Fibroblast of lung (primary cell): ENCODE data around the gene SGO2. TPM values are rescaled to one million over a fixed set of nuclear protein-coding genes. Genes with fewer than 3 reads are reported as not detected.

Source experiments
- DNase-seq, 2 donors: peaks; one replicate each; pipeline versions ENCODE4 v3.0.0 to v3.0.0-alpha.2; 2010; ENCODE audit warnings: low read depth in 2 of 2
- H2AFZ ChIP-seq: 2 replicates; pipeline ENCODE4 v1.5.1; 2012; ENCODE audit warnings: low read length, control low read depth, inconsistent platforms
- H3K27ac ChIP-seq: 2 replicates; pipeline ENCODE4 v1.5.1; 2011; ENCODE audit warnings: low read length, control low read depth; ENCODE audit not compliant: insufficient read depth
- H3K27me3 ChIP-seq: 2 replicates; pipeline ENCODE4 v1.5.1; 2011; ENCODE audit warnings: mild to moderate bottlenecking, low read length; ENCODE audit not compliant: control insufficient read depth, insufficient read depth
- H3K36me3 ChIP-seq: 2 replicates; pipeline ENCODE4 v1.5.1; 2011; ENCODE audit warnings: low read length; ENCODE audit not compliant: control insufficient read depth, insufficient read depth
- H3K4me1 ChIP-seq: 2 replicates; pipeline ENCODE4 v1.5.1; 2011; ENCODE audit warnings: low read length; ENCODE audit not compliant: control insufficient read depth, insufficient read depth; ENCODE audit errors: extremely low read depth
- H3K4me2 ChIP-seq: 2 replicates; pipeline ENCODE4 v1.5.1; 2011; ENCODE audit warnings: low read length, control low read depth; ENCODE audit not compliant: insufficient read depth; ENCODE audit errors: extremely low read depth
- H3K4me3 ChIP-seq, 4 experiments: fragments of 200-600 bp in 1 of 4; sonication (generic) in 1 of 4; replicated peaks in 1 of 4; 2 replicates each; pipeline ENCODE4 v1.5.1; 2011 to 2016; ENCODE audit warnings: low read length in 4 of 4, low read depth in 3 of 4, mild to moderate bottlenecking in 3 of 4, control low read depth in 2 of 4, inconsistent platforms in 1 of 4, mixed read lengths in 1 of 4; ENCODE audit not compliant: insufficient read depth in 1 of 4; ENCODE audit errors: control extremely low read depth in 1 of 4
- H3K79me2 ChIP-seq: 2 replicates; pipeline ENCODE4 v1.5.1; 2012; ENCODE audit warnings: mild to moderate bottlenecking, low read length, inconsistent platforms; ENCODE audit not compliant: control insufficient read depth, insufficient read depth
- H3K9ac ChIP-seq: 2 replicates; pipeline ENCODE4 v1.5.1; 2011; ENCODE audit warnings: mild to moderate bottlenecking, low read length, control low read depth; ENCODE audit not compliant: insufficient read depth
- H3K9me3 ChIP-seq: 2 replicates; pipeline ENCODE4 v1.5.1; 2012; ENCODE audit warnings: low read depth, low read length; ENCODE audit not compliant: control insufficient read depth, insufficient read depth
- H4K20me1 ChIP-seq: 2 replicates; pipeline ENCODE4 v1.5.1; 2011; ENCODE audit warnings: low read length; ENCODE audit not compliant: control insufficient read depth, insufficient read depth; ENCODE audit errors: extremely low read depth
- EZH2 ChIP-seq: IDR thresholded peaks from 2 replicates; pipeline ENCODE4 v1.5.1; 2012; ENCODE audit warnings: low read length, control low read depth, mild to moderate bottlenecking; ENCODE audit errors: missing control alignments
- polyA plus RNA-seq, 2 donors: library from polyadenylated mRNA; depleted of rRNA in 1 of 2; stranded (reverse) in 1 of 2; unstranded in 1 of 2; fragments of >200 nt; gene quantifications; 2 replicates each; pipeline ENCODE4 v1.2.1, GENCODE V29; 2011 to 2012; ENCODE audit warnings: missing spikeins in 1 of 2
- total RNA-seq: library from RNA; depleted of rRNA; stranded (reverse); fragments of >200 nt; gene quantifications from 2 replicates; pipeline ENCODE4 v1.2.1, GENCODE V29; 2014
- TF ChIP-seq, protein P1 (sequence below), 2 donors: IDR thresholded peaks in 1 of 2; conservative IDR thresholded peaks in 1 of 2; 1 replicate in 1 of 2; 2 replicates in 1 of 2; pipeline ENCODE4 v1.5.1; 2011 to 2012; ENCODE audit warnings: low read length in 2 of 2, control low read depth in 1 of 2, inconsistent platforms in 1 of 2, low read depth in 1 of 2, mild to moderate bottlenecking in 1 of 2

Gene SGO2
- total and polyA plus RNA-seq, 2 donors (not counting 1 experiment from before 2014, with no cell fraction given) = 5.4 to 6.9 TPM

DNA sequence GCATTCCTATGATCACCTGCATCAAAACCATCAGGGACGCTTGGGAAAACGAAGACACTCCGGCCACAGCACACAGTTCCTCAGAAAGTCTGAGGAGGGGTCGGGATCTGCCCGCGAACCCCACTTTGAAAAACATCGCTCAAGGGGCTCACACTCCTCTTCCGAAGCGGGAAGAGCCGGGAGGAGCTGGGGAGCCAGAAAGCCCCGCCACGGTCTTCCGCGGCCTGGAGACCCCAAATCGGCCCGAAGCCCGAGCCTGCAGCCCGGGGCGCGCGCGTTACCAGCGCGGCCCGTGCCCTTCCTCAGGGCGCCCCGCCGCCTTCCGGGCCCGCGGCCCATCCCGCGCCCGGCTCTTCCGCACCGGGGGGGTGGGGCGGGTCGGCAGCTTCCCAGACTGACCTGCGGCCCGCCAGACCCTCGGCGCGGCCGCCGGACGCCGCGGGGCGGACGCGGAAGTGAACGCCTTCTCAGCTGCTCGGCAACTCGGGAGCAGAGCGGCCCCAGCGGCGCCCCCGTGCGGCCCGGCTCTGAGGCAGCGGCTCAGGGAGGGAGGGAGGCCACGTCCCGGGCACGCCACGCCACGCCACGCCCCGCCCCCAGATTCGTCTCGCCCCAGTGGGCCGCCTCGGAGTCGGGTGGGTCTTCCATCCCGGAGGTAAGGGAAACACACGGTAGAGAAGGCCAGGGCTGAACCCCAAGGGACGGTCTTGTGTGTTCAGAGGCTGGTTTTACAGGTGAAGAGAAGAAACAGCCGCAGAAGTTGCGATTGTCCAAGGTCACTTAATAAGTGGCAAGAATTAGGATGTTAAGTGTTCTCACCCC lies 16.2 kb upstream of the SGO2 start, which contains the start of gene KCTD18:
Gene KCTD18, minus strand, starts transcription at position 457 of the 822 bp plus-strand sequence. CDS start 3,052 bp downstream, outside the sequence.
- peak; percentile 82 to 85 for DNase-seq
- H2AFZ ChIP-seq = peak within 1 kb of the TSS; percentile 81
- TF ChIP-seq, protein P1, sequence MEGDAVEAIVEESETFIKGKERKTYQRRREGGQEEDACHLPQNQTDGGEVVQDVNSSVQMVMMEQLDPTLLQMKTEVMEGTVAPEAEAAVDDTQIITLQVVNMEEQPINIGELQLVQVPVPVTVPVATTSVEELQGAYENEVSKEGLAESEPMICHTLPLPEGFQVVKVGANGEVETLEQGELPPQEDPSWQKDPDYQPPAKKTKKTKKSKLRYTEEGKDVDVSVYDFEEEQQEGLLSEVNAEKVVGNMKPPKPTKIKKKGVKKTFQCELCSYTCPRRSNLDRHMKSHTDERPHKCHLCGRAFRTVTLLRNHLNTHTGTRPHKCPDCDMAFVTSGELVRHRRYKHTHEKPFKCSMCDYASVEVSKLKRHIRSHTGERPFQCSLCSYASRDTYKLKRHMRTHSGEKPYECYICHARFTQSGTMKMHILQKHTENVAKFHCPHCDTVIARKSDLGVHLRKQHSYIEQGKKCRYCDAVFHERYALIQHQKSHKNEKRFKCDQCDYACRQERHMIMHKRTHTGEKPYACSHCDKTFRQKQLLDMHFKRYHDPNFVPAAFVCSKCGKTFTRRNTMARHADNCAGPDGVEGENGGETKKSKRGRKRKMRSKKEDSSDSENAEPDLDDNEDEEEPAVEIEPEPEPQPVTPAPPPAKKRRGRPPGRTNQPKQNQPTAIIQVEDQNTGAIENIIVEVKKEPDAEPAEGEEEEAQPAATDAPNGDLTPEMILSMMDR (conservative IDR thresholded peaks at IDR 0.05 in 1 of 2, IDR thresholded peaks at IDR 0.05 in 1 of 2; ENCODE audit: low read depth in 1 of 2, low read length in 2 of 2) = peak; percentile 52 to 65
- no peak for TF ChIP-seq EZH2
- no peaks in the 10 kb centered on the region for H3K36me3 ChIP-seq
- peaks cover 10% of the 10 kb centered on the region for H3K27me3 ChIP-seq
- H3K9ac ChIP-seq = peak within 1 kb of the TSS; percentile 85
- H4K20me1 ChIP-seq = no peaks in the 10 kb centered on the region
- peak within 1 kb of the TSS; percentile 68 for H3K27ac ChIP-seq
- H3K4me2 ChIP-seq = peak within 1 kb of the TSS; percentile 97
- no peaks in the 10 kb centered on the region for H3K4me1 ChIP-seq
- peak within 1 kb of the TSS; percentile 72 to 92 (median 86) for H3K4me3 ChIP-seq
- peaks cover 3% of the 10 kb centered on the region for H3K79me2 ChIP-seq
- H3K9me3 ChIP-seq = no peaks in the 10 kb centered on the region

DNA sequence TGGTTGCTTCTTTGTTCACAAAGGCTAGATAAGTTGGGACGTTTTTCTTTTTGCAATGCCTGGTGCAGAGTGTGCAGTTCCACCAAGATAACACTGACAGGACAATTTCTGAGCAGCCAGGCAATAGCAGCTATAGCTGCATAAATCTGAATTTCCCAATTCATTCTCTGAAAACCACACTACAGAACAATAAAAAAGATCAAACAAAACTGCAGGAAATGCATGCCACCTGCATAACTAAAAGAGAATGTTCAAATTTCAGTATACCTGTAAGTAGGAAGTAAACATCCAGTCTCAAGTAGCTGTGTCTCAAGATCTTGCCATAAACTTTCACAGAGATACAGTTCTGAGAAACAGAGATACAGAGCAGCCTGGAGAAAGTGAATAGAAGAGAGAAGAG lies 10.9 kb upstream of the SGO2 start:
- Histone ChIP-seq H2AFZ (no peak overlapping the region), H3K27me3 (peaks cover 10% of the 10 kb centered on the region), H3K27ac (no peak overlapping the region), H3K4me3 (no peak overlapping the region), H4K20me1 (no peaks in the 10 kb centered on the region), H3K9me3 (no peaks in the 10 kb centered on the region), H3K9ac (no peak overlapping the region), H3K4me1 (no peaks in the 10 kb centered on the region), H3K79me2 (no peaks in the 10 kb centered on the region), H3K36me3 (no peaks in the 10 kb centered on the region), H3K4me2 (no peak overlapping the region)
- TF ChIP-seq, protein P1 (conservative IDR thresholded peaks at IDR 0.05 in 1 of 2, IDR thresholded peaks at IDR 0.05 in 1 of 2; ENCODE audit: low read depth in 1 of 2, low read length in 2 of 2) = no peak
- no peak for DNase-seq

DNA sequence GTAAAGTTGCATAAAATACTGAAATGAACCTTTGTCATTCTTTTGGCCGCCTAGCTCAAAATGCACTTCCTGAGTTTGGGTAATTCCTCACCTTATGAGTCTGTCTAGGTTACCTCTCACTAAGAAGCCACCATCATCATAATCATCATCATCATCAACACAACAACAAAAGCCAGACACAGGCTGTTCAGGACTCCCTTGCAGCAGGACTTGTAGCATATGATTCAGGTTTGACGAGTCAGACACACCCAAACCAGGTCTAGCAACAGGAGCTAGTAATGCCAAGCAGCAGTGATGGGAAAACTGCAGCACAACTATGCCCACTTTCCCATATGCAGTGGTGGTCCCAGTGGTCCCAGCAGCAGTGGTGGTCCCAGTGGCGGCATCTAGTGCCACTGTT lies 2.8 kb upstream of the SGO2 start:
- H4K20me1 ChIP-seq = no peaks in the 10 kb centered on the region
- peaks cover 8% of the 10 kb centered on the region for H3K4me1 ChIP-seq
- peaks cover 20% of the 10 kb centered on the region for H3K79me2 ChIP-seq
- no peak overlapping the region for H3K4me3 ChIP-seq
- H3K9me3 ChIP-seq = no peaks in the 10 kb centered on the region
- H3K4me2 ChIP-seq = no peak overlapping the region
- no peaks in the 10 kb centered on the region for H3K36me3 ChIP-seq
- DNase-seq = no peak
- H3K9ac ChIP-seq = no peak overlapping the region
- H2AFZ ChIP-seq = no peak overlapping the region
- TF ChIP-seq, protein P1 (conservative IDR thresholded peaks at IDR 0.05 in 1 of 2, IDR thresholded peaks at IDR 0.05 in 1 of 2; ENCODE audit: low read depth in 1 of 2, low read length in 2 of 2) = no peak
- no peak for TF ChIP-seq EZH2
- H3K27ac ChIP-seq = no peak overlapping the region
- H3K27me3 ChIP-seq = no peaks in the 10 kb centered on the region
